Mesenchymal stem cell (in vitro differentiated cells and primary cell): ENCODE results near the gene NHLRC4.
A peak's percentile ranks its signal among the peaks of the same experiment; 100 is the strongest.

Experiments
- DNase-seq: peaks from one replicate; pipeline ENCODE4 v3.0.0-alpha.2; 2013
- H2AFZ ChIP-seq: one replicate; pipeline ENCODE4 v1.6.1; 2013; ENCODE audit warnings: low read depth, mild to moderate bottlenecking, control low read depth, inconsistent platforms, low read length, moderate library complexity
- H2AK5ac ChIP-seq: 2 replicates; pipeline ENCODE4 v1.6.1; 2013; ENCODE audit warnings: low read length, moderate library complexity, mild to moderate bottlenecking, inconsistent platforms; ENCODE audit not compliant: severe bottlenecking
- H2BK120ac ChIP-seq: one replicate; pipeline ENCODE4 v1.6.1; 2013; ENCODE audit warnings: low read depth, mild to moderate bottlenecking, inconsistent platforms, low read length, moderate library complexity
- H2BK12ac ChIP-seq, 2 experiments: one replicate each; pipeline ENCODE4 v1.6.1; 2013; ENCODE audit warnings: inconsistent platforms in 2 of 2, low read length in 2 of 2, mild to moderate bottlenecking in 2 of 2, moderate library complexity in 2 of 2, control low read depth in 1 of 2
- H2BK15ac ChIP-seq: one replicate; pipeline ENCODE4 v1.6.1; 2013; ENCODE audit warnings: mild to moderate bottlenecking, low read depth, inconsistent platforms; ENCODE audit not compliant: poor library complexity, severe bottlenecking
- H2BK5ac ChIP-seq: 2 replicates; pipeline ENCODE4 v1.6.1; 2013; ENCODE audit warnings: low read depth, mild to moderate bottlenecking, low read length, control low read depth, inconsistent platforms; ENCODE audit not compliant: poor library complexity, severe bottlenecking
- H3K14ac ChIP-seq, 2 experiments: one replicate each; pipeline ENCODE4 v1.6.1; 2013; ENCODE audit warnings: inconsistent platforms in 2 of 2, low read length in 2 of 2, control low read depth in 1 of 2, mild to moderate bottlenecking in 1 of 2, moderate library complexity in 1 of 2
- H3K18ac ChIP-seq, 2 experiments: one replicate each; pipeline ENCODE4 v1.6.1; 2013; ENCODE audit warnings: inconsistent platforms in 2 of 2, low read length in 2 of 2, control low read depth in 1 of 2, low read depth in 1 of 2, mild to moderate bottlenecking in 1 of 2
- H3K23ac ChIP-seq, 2 experiments: one replicate each; pipeline ENCODE4 v1.6.1; 2013; ENCODE audit warnings: inconsistent platforms in 2 of 2, low read length in 2 of 2, mild to moderate bottlenecking in 2 of 2, moderate library complexity in 2 of 2, control low read depth in 1 of 2
- H3K27ac ChIP-seq: 2 replicates; pipeline ENCODE4 v1.5.1; 2013; ENCODE audit warnings: mild to moderate bottlenecking, moderate library complexity, low read length, control low read depth, inconsistent platforms; ENCODE audit not compliant: poor library complexity, severe bottlenecking
- H3K27me3 ChIP-seq, 2 experiments: 2 replicates each; pipeline versions ENCODE4 v1.6.1 to v1.7.0; 2013; ENCODE audit warnings: low read length in 2 of 2, mild to moderate bottlenecking in 2 of 2, moderate library complexity in 2 of 2, control low read depth in 1 of 2, inconsistent platforms in 1 of 2; ENCODE audit not compliant: control insufficient read depth in 1 of 2, insufficient read depth in 1 of 2
- H3K36me3 ChIP-seq, 2 experiments: 2 replicates each; pipeline versions ENCODE4 v1.6.1 to v1.7.0; 2013; ENCODE audit warnings: low read length in 2 of 2, control low read depth in 1 of 2, inconsistent platforms in 1 of 2, low read depth in 1 of 2, mild to moderate bottlenecking in 1 of 2; ENCODE audit not compliant: insufficient read depth in 2 of 2, control insufficient read depth in 1 of 2
- H3K4ac ChIP-seq, 2 experiments: one replicate each; pipeline ENCODE4 v1.6.1; 2013; ENCODE audit warnings: inconsistent platforms in 2 of 2, low read length in 2 of 2, mild to moderate bottlenecking in 2 of 2, moderate library complexity in 2 of 2, control low read depth in 1 of 2, low read depth in 1 of 2
- H3K4me1 ChIP-seq: 2 replicates; pipeline ENCODE4 v1.6.1; 2013; ENCODE audit warnings: low read depth, low read length, control low read depth; ENCODE audit not compliant: control insufficient read depth, insufficient read depth
- H3K4me2 ChIP-seq: 2 replicates; pipeline ENCODE4 v1.6.1; 2013; ENCODE audit warnings: low read length, mild to moderate bottlenecking, inconsistent platforms; ENCODE audit not compliant: poor library complexity, severe bottlenecking
- H3K4me3 ChIP-seq, 2 experiments: 2 replicates each; pipeline versions ENCODE4 v1.5.1 to v1.7.0; 2013; ENCODE audit warnings: low read length in 2 of 2, mild to moderate bottlenecking in 2 of 2, control low read depth in 1 of 2, low read depth in 1 of 2; ENCODE audit not compliant: insufficient read depth in 1 of 2
- H3K79me1 ChIP-seq: replicated peaks from 2 replicates; pipeline ENCODE4 v1.6.1; 2013; ENCODE audit warnings: mild to moderate bottlenecking, control low read depth, low read length, inconsistent platforms; ENCODE audit not compliant: poor library complexity, severe bottlenecking
- H3K9ac ChIP-seq: 2 replicates; pipeline ENCODE4 v1.7.0; 2013; ENCODE audit warnings: mild to moderate bottlenecking, low read length, moderate library complexity
- H3K9me3 ChIP-seq: 2 replicates; pipeline ENCODE4 v1.7.0; 2013; ENCODE audit warnings: mild to moderate bottlenecking, low read length; ENCODE audit not compliant: control insufficient read depth
- H4K8ac ChIP-seq: one replicate; pipeline ENCODE4 v1.6.1; 2013; ENCODE audit warnings: inconsistent platforms, mild to moderate bottlenecking, low read length, moderate library complexity
- H4K91ac ChIP-seq: one replicate; pipeline ENCODE4 v1.6.1; 2013; ENCODE audit warnings: mild to moderate bottlenecking, low read length, inconsistent platforms
- WGBS: methylation state at CpG from one replicate; pipeline ENCODE4 v1.1.7; 2013; ENCODE audit warnings: mixed read lengths; 5-methylcytosine and 5-hydroxymethylcytosine counted together

The NHLRC4 gene

DNA sequence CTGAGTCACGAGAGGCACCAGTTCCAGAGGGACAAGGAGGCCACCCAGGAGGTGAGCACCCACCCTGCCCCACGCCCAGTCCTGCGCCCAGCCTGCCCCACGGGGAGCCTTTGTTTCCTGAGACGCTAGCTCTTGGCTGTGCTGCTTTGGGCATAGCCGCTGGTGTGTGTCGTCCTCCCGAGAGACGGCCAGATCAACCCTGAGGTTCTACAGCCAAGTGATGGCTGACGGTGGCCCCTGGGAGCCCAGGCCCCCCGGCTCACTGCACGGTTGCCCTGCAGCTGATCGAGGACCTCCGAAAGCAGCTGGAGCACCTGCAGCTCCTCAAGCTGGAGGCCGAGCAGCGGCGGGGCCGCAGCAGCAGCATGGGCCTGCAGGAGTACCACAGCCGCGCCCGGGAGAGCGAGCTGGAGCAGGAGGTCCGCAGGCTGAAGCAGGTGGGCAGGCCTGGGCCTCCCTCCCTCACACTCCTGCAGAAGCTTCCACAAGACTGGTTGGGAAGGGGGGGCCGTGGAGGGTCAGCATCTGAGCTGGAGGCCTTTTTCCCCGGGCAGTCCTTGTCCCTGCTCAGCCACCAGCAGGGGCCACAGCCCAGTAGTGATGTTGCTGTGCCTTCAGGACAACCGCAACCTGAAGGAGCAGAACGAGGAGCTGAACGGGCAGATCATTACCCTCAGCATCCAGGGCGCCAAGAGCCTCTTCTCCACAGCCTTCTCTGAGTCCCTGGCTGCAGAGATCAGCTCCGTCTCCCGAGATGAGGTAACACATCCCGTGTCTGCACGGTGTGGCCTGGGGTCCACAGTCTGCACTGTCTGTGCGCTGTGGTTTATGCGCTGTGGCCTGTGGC is 46.7 kb upstream of the NHLRC4 start:
- Histone ChIP-seq H2BK12ac (no peak overlapping the region), H4K91ac (no peak overlapping the region), H3K9ac (no peak overlapping the region), H3K4me3 (no peak overlapping the region), H3K23ac (no peak overlapping the region), H4K8ac (no peak overlapping the region), H3K4me2 (no peak overlapping the region), H3K18ac (no peak overlapping the region), H3K27ac (no peak overlapping the region), H2AK5ac (no peak overlapping the region), H2BK5ac (no peak overlapping the region), H2BK15ac (no peak overlapping the region), H3K27me3 (no peaks in the 10 kb centered on the region), H3K79me1 (peaks cover 13% of the 10 kb centered on the region), H3K14ac (no peak overlapping the region), H3K36me3 (peaks cover 45 to 73% of the 10 kb centered on the region in 2 experiments), H3K4ac (no peak overlapping the region), H2BK120ac (no peak overlapping the region), H3K9me3 (no peaks in the 10 kb centered on the region), H2AFZ (no peak overlapping the region), H3K4me1 (peaks cover 11% of the 10 kb centered on the region)
- WGBS = 97% methylated on average over 35 of the region's 35 CpGs
- DNase-seq = no peak

DNA sequence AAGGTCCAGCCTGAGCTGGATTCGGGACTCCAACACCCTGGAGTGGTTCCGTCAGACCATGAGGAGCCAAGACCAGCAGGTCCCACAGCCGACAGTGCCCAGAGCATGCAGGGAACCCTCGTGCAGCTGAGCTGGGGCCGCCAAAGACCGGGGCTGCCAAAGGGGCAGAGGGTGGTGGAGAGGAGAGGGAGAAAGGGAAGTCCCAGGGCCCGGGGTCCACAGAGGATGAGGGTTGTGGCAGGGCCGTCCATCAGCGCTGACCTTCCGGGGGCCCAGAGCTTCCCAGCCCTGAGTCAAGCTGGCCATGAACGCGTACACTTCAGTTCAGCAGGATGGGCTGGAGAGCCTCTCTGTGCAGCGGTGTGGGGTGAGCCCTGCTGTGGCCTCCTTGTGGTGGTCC is 46.0 kb upstream of the NHLRC4 start:
- Histone ChIP-seq H2AFZ (no peak overlapping the region), H3K27ac (no peak overlapping the region), H3K4me3 (no peak overlapping the region), H3K27me3 (no peaks in the 10 kb centered on the region), H2BK120ac (no peak overlapping the region), H3K4me2 (no peak overlapping the region), H3K18ac (no peak overlapping the region), H4K91ac (no peak overlapping the region), H3K9ac (no peak overlapping the region), H2BK12ac (no peak overlapping the region), H3K4me1 (peaks cover 19% of the 10 kb centered on the region), H3K23ac (no peak overlapping the region), H3K79me1 (peaks cover 13% of the 10 kb centered on the region), H2BK5ac (no peak overlapping the region), H3K4ac (no peak overlapping the region), H3K36me3 (peaks cover 41 to 67% of the 10 kb centered on the region in 2 experiments), H3K9me3 (no peaks in the 10 kb centered on the region), H3K14ac (no peak overlapping the region), H4K8ac (no peak overlapping the region), H2BK15ac (no peak overlapping the region), H2AK5ac (no peak overlapping the region)
- 96% methylated on average over 13 of the region's 13 CpGs for WGBS
- DNase-seq = no peak

DNA sequence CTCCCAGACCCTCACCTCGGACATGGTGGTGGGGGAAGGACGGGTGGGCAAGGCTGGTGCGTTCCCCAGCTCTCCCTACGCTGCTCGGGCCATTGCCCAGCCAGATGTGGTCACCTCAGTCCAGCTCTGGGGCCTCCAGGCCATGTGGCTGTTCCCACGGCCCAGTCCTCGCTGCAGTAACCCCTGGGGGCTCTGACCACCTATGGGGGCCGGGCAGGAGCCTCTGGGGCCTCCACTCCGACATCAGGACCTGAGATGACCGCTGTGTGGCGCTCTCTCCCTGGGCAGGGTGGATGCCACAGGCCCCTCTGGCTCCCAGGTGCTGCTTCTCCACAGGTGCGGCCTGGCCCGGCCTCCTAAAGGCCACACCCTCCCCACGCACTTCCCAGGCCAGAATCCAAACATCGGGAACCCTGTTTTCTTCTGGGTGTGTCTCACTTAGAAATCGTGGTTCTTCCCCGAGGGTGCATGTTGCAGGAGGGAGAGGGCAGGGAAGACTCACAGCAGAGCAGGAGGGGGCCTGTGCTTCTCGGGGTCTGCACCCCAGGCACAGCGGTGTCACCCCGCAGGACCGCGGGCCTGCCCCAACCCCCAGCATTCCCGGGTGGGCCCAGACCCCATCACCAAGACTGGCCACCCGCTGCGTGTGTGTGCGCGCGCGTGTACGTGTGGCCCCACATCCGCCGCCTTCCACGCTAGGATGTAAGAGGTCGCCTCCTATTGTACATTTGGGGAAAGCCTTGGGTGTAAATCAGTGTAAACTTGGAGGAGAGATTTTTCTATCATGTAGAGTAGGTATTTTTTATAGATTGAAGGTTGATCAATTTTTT is 45.2 kb upstream of the NHLRC4 start:
- WGBS = 89% methylated on average over 33 of the region's 34 CpGs
- no peak overlapping the region for H2AK5ac ChIP-seq
- H2BK5ac ChIP-seq = no peak overlapping the region
- peaks cover 26% of the 10 kb centered on the region for H3K4me1 ChIP-seq
- H3K18ac ChIP-seq = no peak overlapping the region
- no peak overlapping the region for H3K27ac ChIP-seq
- H3K36me3 ChIP-seq = peaks cover 36 to 63% of the 10 kb centered on the region in 2 experiments
- H3K4me3 ChIP-seq = no peak overlapping the region
- peak overlapping the region; percentile 2 for H4K8ac ChIP-seq
- H2BK12ac ChIP-seq = no peak overlapping the region
- no peak overlapping the region for H3K4ac ChIP-seq
- H3K14ac ChIP-seq = no peak overlapping the region
- H2BK15ac ChIP-seq = peak overlapping the region; percentile 8
- no peak overlapping the region for H2AFZ ChIP-seq
- no peak overlapping the region for H4K91ac ChIP-seq
- no peak overlapping the region for H3K23ac ChIP-seq
- H3K27me3 ChIP-seq = no peaks in the 10 kb centered on the region
- H3K9me3 ChIP-seq = no peaks in the 10 kb centered on the region
- no peak overlapping the region for H3K4me2 ChIP-seq
- peaks cover 13% of the 10 kb centered on the region for H3K79me1 ChIP-seq
- no peak overlapping the region for H3K9ac ChIP-seq
- no peak overlapping the region for H2BK120ac ChIP-seq
- no peak for DNase-seq
